WTC11 (cell line): ENCODE results near the gene HCN1. TPM values are rescaled to one million over a fixed set of nuclear protein-coding genes. Genes with fewer than 3 reads are reported as not detected.

Experiments used
- ATAC-seq: fragments of 200-7000 bp; cut with Tn5 transposase; 2 replicates; pipeline ENCODE4 v1.10.0; 2021; ENCODE audit warnings: mild to moderate bottlenecking, moderate library complexity
- CTCF ChIA-PET: fragments of 300-600 bp; sonication (Branson Sonifier 250); formaldehyde crosslinking; loops from one replicate; lab custom pipeline; 2021; ENCODE audit warnings: antibody characterized with exemption; lab: Charles Lee
- POLR2A ChIA-PET: fragments of 350-600 bp; sonication (Branson Sonifier 250); formaldehyde crosslinking; loops from one replicate; lab custom pipeline; 2021; ENCODE audit warnings: antibody characterized with exemption; lab: Charles Lee
- DNase-seq: peaks from one replicate; pipeline ENCODE4 v3.0.0; 2021; ENCODE audit warnings: low spot score
- H3K27ac Mint-ChIP-seq: 2 replicates; pipeline ENCODE4 v1.8.0; 2021; ENCODE audit warnings: mixed read lengths
- H3K27me3 Mint-ChIP-seq: 2 replicates; pipeline ENCODE4 v1.8.0; 2021; ENCODE audit warnings: low read depth, mild to moderate bottlenecking, moderate library complexity, mixed read lengths
- H3K36me3 Mint-ChIP-seq: 2 replicates; pipeline ENCODE4 v1.8.0; 2021; ENCODE audit warnings: mixed read lengths
- H3K4me1 Mint-ChIP-seq: 2 replicates; pipeline ENCODE4 v1.8.0; 2022; ENCODE audit warnings: mixed read lengths
- H3K4me3 Mint-ChIP-seq: 2 replicates; pipeline ENCODE4 v1.8.0; 2021; ENCODE audit warnings: mild to moderate bottlenecking, moderate library complexity, mixed read lengths
- H3K9me3 Mint-ChIP-seq: 2 replicates; pipeline ENCODE4 v1.8.0; 2021; ENCODE audit warnings: mixed read lengths
- AR ChIP-seq: fragments of 250-450 bp; sonication (Bioruptor Pico); IDR thresholded peaks from 2 replicates; pipeline ENCODE4 v1.9.0; 2021; ENCODE audit warnings: mild to moderate bottlenecking
- CTCF ChIP-seq: fragments of 200-600 bp; IDR thresholded peaks from 2 replicates; pipeline ENCODE4 v1.8.0; 2022; ENCODE audit warnings: antibody characterized with exemption
- ETV6 ChIP-seq: sonication (generic); formaldehyde crosslinking; IDR thresholded peaks from 2 replicates; pipeline ENCODE4 v1.8.1; 2022; ENCODE audit warnings: mild to moderate bottlenecking, missing genetic modification reagents
- GRHL2 ChIP-seq: fragments of 250-450 bp; sonication (Bioruptor Pico); IDR thresholded peaks from 2 replicates; pipeline ENCODE4 v1.8.0; 2022; ENCODE audit warnings: mild to moderate bottlenecking, moderate library complexity; ENCODE audit not compliant: insufficient replicate concordance, severe bottlenecking
- HMGA2 ChIP-seq: fragments of 250-450 bp; sonication (Bioruptor Pico); IDR thresholded peaks from 2 replicates; pipeline ENCODE4 v1.4.0; 2021; ENCODE audit warnings: mild to moderate bottlenecking, moderate library complexity
- KAT7 ChIP-seq: sonication (generic); formaldehyde crosslinking; IDR thresholded peaks from 2 replicates; pipeline ENCODE4 v1.8.1; 2023; ENCODE audit warnings: missing genetic modification reagents, mild to moderate bottlenecking, borderline replicate concordance
- MLX ChIP-seq: sonication (generic); formaldehyde crosslinking; IDR thresholded peaks from 2 replicates; pipeline ENCODE4 v1.8.1; 2023; ENCODE audit warnings: mild to moderate bottlenecking, missing genetic modification reagents, moderate library complexity
- MXD4 ChIP-seq: fragments of 250-450 bp; sonication (Bioruptor Pico); IDR thresholded peaks from 2 replicates; pipeline ENCODE4 v1.8.0; 2021; ENCODE audit warnings: mild to moderate bottlenecking, moderate library complexity, borderline replicate concordance
- MYBL2 ChIP-seq: sonication (generic); formaldehyde crosslinking; IDR thresholded peaks from 2 replicates; pipeline ENCODE4 v1.8.1; 2023; ENCODE audit warnings: mild to moderate bottlenecking, moderate library complexity, missing genetic modification reagents
- NFYB ChIP-seq: sonication (generic); formaldehyde crosslinking; conservative IDR thresholded peaks from 2 replicates; pipeline ENCODE4 v1.8.0; 2022; ENCODE audit warnings: low read depth, missing genetic modification reagents
- NR3C1 ChIP-seq: sonication (generic); formaldehyde crosslinking; conservative IDR thresholded peaks from 2 replicates; pipeline ENCODE4 v1.8.1; 2023; ENCODE audit warnings: low read depth, mild to moderate bottlenecking, missing genetic modification reagents
- PRDM15 ChIP-seq: sonication (generic); formaldehyde crosslinking; IDR thresholded peaks from 2 replicates; pipeline ENCODE4 v1.8.0; 2022; ENCODE audit warnings: missing genetic modification reagents
- PREB ChIP-seq: sonication (generic); formaldehyde crosslinking; IDR thresholded peaks from 2 replicates; pipeline ENCODE4 v1.8.1; 2022; ENCODE audit warnings: mild to moderate bottlenecking, missing genetic modification reagents, moderate library complexity, borderline replicate concordance
- SMAD4 ChIP-seq: sonication (generic); formaldehyde crosslinking; IDR thresholded peaks from 2 replicates; pipeline ENCODE4 v1.8.0; 2022; ENCODE audit warnings: mild to moderate bottlenecking, missing genetic modification reagents
- TP53 ChIP-seq: sonication (generic); formaldehyde crosslinking; IDR thresholded peaks from 2 replicates; pipeline ENCODE4 v1.8.1; 2023; ENCODE audit warnings: mild to moderate bottlenecking, missing genetic modification reagents
- ZBTB43 ChIP-seq: sonication (generic); formaldehyde crosslinking; IDR thresholded peaks from 2 replicates; pipeline ENCODE4 v1.8.1; 2023; ENCODE audit warnings: mild to moderate bottlenecking, missing genetic modification reagents
- ZMAT4 ChIP-seq: fragments of 250-450 bp; sonication (Bioruptor Pico); IDR thresholded peaks from 2 replicates; pipeline ENCODE4 v1.9.0; 2021; ENCODE audit warnings: mild to moderate bottlenecking
- ZNF138 ChIP-seq: sonication (generic); formaldehyde crosslinking; conservative IDR thresholded peaks from 2 replicates; pipeline ENCODE4 v1.8.1; 2022; ENCODE audit warnings: mild to moderate bottlenecking, moderate library complexity, missing genetic modification reagents
- ZNF219 ChIP-seq: sonication (generic); formaldehyde crosslinking; IDR thresholded peaks from 2 replicates; pipeline ENCODE4 v1.8.0; 2023; ENCODE audit warnings: missing genetic modification reagents, mild to moderate bottlenecking, borderline replicate concordance
- ZNF416 ChIP-seq: fragments of 250-450 bp; sonication (Bioruptor Pico); IDR thresholded peaks from 2 replicates; pipeline ENCODE4 v1.9.0; 2021; ENCODE audit warnings: mild to moderate bottlenecking, inconsistent platforms
- ZNF425 ChIP-seq: fragments of 250-450 bp; sonication (Bioruptor Pico); conservative IDR thresholded peaks from 2 replicates; pipeline ENCODE4 v1.9.0; 2021; ENCODE audit warnings: mild to moderate bottlenecking
- total RNA-seq: library from RNA; stranded (reverse); gene quantifications from 3 replicates; pipeline ENCODE4 v1.2.3, GENCODE V29; 2021

The HCN1 gene
- total RNA-seq, 1 experiment from 2014 or later: 2.2 TPM

- TF ChIP-seq ETV6 (CRISPR knock-in tag) (no peak), CTCF (no peak), MLX (CRISPR knock-in tag) (no peak), GRHL2 (no peak), PREB (CRISPR knock-in tag) (no peak), MXD4 (no peak), ZNF219 (CRISPR knock-in tag) (no peak), TP53 (CRISPR knock-in tag) (no peak), MYBL2 (CRISPR knock-in tag) (no peak), ZBTB43 (CRISPR knock-in tag) (no peak), HMGA2 (CRISPR knock-in tag) (no peak), ZNF416 (CRISPR knock-in tag) (no peak)
Observed at GRCh38 chr5:45697201-45697600, 1.0 kb upstream of the HCN1 start (continued).

GRCh38 chr5:45695804-45696156 lies 400 bp downstream of the HCN1 start:
- Mint-ChIP-seq H3K27ac (no peak overlapping the region), H3K27me3 (peaks cover 27% of the 10 kb centered on the region), H3K9me3 (no peaks in the 10 kb centered on the region), H3K4me1 (peaks cover 31% of the 10 kb centered on the region), H3K4me3 (peak overlapping the region; percentile 72), H3K36me3 (no peaks in the 10 kb centered on the region)
- peak; percentile 33 for DNase-seq
- POLR2A ChIA-PET: no interaction called here
- ATAC-seq: peak; percentile 10
- TF ChIP-seq NFYB (CRISPR knock-in tag) (no peak), SMAD4 (CRISPR knock-in tag) (no peak), PRDM15 (CRISPR knock-in tag) (no peak), ZNF138 (CRISPR knock-in tag) (no peak), AR (no peak), KAT7 (CRISPR knock-in tag) (no peak), NR3C1 (no peak), ZMAT4 (CRISPR knock-in tag) (no peak), ZNF425 (CRISPR knock-in tag) (no peak)
- CTCF ChIA-PET: interaction anchor here (0.6 to 2.6 kb wide), 26 partner anchors 9 to 761 kb away, joined by 3 to 20 read pairs (median 5); no protein-coding TSS in a partner anchor
